Astrocyte (in vitro differentiated cells and primary cell): ENCODE measurements around the gene PLXDC2.

ENCODE experiments used
- EZH2 ChIP-seq: IDR thresholded peaks from 2 replicates; pipeline ENCODE4 v1.6.1; 2012; ENCODE audit warnings: mild to moderate bottlenecking, low read length, inconsistent platforms; ENCODE audit not compliant: insufficient read depth
- TF ChIP-seq, protein P1 (sequence below): IDR thresholded peaks from 2 replicates; pipeline ENCODE4 v1.5.1; 2011; ENCODE audit warnings: low read depth, mild to moderate bottlenecking, inconsistent platforms, low read length, moderate library complexity; ENCODE audit not compliant: insufficient read depth

DNA sequence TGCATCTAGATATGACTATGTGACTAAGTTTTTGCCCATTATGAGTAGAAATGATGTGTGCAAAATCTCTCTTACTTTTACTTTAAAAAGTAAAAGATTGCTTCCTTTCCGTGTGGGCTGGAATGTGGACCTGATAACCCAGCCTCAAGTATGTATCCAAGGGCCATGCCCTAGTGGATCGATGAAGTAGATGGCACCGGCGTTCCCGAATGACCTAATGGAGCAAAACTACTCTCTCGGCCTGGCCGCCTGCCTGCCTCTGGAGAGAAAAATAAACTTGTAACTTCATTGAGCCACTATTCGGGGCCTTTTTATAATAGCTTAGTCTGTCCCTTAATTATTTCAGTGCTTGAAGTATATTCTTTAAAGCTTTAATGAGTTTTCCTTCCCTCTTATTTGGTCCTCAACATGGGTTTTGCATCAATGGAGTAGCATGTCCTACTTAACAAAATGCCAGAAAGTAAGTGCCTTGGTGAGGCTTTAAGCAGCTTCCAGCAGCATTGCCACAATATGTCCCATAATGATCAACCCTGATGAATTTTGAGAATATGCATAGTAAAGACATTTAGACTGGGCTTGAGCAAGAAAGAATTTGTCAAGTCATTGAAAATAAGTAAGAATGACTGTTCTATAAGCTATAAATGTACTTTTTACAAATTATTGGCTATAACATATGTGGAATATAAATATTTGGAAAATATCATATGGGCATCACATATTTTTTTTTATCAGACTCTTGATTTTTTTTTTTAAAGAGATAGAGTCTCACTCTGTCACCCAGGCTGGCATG is 61.4 kb downstream of the PLXDC2 start:
- TF ChIP-seq, protein P1, sequence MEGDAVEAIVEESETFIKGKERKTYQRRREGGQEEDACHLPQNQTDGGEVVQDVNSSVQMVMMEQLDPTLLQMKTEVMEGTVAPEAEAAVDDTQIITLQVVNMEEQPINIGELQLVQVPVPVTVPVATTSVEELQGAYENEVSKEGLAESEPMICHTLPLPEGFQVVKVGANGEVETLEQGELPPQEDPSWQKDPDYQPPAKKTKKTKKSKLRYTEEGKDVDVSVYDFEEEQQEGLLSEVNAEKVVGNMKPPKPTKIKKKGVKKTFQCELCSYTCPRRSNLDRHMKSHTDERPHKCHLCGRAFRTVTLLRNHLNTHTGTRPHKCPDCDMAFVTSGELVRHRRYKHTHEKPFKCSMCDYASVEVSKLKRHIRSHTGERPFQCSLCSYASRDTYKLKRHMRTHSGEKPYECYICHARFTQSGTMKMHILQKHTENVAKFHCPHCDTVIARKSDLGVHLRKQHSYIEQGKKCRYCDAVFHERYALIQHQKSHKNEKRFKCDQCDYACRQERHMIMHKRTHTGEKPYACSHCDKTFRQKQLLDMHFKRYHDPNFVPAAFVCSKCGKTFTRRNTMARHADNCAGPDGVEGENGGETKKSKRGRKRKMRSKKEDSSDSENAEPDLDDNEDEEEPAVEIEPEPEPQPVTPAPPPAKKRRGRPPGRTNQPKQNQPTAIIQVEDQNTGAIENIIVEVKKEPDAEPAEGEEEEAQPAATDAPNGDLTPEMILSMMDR: no peak
- no peak for TF ChIP-seq EZH2
